ENCODE data around the gene POU5F1.
A peak's percentile ranks its signal among the peaks of the same experiment; 100 is the strongest.

DNA sequence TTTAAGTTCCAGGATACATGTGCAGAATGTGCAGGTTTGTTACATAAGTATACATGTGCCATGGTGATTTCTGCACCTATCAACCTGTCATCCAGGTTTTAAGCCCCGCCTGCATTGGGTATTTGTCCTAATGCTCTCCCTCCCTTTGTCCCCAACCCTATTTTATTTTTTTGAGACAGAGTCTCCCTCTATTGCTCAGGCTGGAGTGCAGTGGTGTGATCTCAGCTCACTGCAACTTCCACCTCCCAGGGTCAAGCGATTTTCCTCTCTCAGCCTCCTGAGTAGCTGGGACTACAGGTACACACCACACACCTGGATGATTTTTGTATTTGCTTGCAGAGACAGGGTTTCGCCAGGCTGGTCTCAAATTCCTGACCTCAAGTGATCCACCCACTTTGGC is 18.7 kb upstream of the POU5F1 start:
- TF ChIP-seq POLR2A (IDR thresholded peaks at IDR 0.05), result peak in 2 of 3 donors; percentile 21
- TF ChIP-seq, protein P1, sequence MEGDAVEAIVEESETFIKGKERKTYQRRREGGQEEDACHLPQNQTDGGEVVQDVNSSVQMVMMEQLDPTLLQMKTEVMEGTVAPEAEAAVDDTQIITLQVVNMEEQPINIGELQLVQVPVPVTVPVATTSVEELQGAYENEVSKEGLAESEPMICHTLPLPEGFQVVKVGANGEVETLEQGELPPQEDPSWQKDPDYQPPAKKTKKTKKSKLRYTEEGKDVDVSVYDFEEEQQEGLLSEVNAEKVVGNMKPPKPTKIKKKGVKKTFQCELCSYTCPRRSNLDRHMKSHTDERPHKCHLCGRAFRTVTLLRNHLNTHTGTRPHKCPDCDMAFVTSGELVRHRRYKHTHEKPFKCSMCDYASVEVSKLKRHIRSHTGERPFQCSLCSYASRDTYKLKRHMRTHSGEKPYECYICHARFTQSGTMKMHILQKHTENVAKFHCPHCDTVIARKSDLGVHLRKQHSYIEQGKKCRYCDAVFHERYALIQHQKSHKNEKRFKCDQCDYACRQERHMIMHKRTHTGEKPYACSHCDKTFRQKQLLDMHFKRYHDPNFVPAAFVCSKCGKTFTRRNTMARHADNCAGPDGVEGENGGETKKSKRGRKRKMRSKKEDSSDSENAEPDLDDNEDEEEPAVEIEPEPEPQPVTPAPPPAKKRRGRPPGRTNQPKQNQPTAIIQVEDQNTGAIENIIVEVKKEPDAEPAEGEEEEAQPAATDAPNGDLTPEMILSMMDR (IDR thresholded peaks at IDR 0.05), result peak in 3 of 7 experiments; percentile 9 to 22 (median 9)
